ENCODE data around the gene EML2. TPM values are rescaled to one million over a fixed set of nuclear protein-coding genes. Genes with fewer than 3 reads are reported as not detected.
A peak's percentile ranks its signal among the peaks of the same experiment; 100 is the strongest.

The EML2 gene
- total and polyA plus RNA-seq, 2 of the 8 experiments (the other 6 are each of a cell fraction or from before 2014, with no cell fraction given), result 28.8 to 29.4 TPM

GRCh38 chr19:45607071-45608029 is 31.8 kb downstream of the EML2 start (continued):
- peak in 1 of 2 experiments; percentile 69; a peak in 2 of 4 replicates for TF ChIP-seq SIN3A (conservative IDR thresholded peaks at IDR 0.05 in 1 of 2, IDR thresholded peaks at IDR 0.05 in 1 of 2; ENCODE audit: low read depth in 1 of 2, low read length in 2 of 2)

Measured in H1 (cell line).